GM21717 (cell line): Measurements from ENCODE around the gene METTL17.
"Not testable (repeated sequence)": the region's sequence is repeated elsewhere in the genome, so short reads cannot be mapped to it uniquely, and the experiment has no call there.

ENCODE experiments used
- ATAC-seq: cut with Tn5 transposase; IDR thresholded peaks from one replicate; pipeline ENCODE4 v1.9.1; 2021; ENCODE audit warnings: mild to moderate bottlenecking, moderate library complexity; ENCODE audit not compliant: unreplicated experiment

Gene METTL17

DNA sequence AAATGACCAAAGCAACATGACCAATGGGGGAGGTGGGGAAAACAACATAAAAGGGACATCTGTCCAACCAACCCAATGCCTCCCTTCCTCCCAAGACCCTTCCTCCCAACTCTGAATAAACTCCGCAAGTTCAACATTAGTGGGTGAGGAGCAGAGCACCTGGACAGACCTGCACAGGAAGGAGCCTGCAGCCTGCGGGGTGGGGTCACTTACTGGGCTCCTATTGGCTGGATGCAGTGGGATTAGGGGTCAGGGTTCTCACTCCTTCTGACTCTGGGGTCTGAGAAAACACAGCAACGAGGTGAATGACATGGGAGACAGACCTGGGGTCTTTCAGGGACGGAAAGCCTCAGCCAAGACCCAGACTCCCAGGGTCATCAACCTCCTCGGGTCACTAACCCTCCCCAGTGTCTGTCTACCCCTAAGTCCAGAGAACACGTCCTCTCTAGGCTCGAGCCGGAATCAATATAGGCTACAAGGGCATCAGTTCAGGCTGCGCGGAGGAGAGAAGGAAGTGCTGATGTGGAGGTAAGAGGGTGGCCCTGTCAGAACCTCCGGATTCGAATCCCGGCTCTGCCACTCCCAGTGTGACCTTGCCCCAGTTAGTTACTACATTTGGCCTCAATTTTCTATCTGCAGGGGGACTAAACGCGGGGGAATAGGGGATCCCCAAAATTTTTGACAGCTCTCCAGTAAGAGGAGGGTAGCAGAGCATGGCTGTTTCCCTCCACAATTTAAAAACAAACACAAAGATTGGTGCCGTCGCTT, 34.2 kb downstream of the METTL17 start:
- no peak for ATAC-seq

DNA sequence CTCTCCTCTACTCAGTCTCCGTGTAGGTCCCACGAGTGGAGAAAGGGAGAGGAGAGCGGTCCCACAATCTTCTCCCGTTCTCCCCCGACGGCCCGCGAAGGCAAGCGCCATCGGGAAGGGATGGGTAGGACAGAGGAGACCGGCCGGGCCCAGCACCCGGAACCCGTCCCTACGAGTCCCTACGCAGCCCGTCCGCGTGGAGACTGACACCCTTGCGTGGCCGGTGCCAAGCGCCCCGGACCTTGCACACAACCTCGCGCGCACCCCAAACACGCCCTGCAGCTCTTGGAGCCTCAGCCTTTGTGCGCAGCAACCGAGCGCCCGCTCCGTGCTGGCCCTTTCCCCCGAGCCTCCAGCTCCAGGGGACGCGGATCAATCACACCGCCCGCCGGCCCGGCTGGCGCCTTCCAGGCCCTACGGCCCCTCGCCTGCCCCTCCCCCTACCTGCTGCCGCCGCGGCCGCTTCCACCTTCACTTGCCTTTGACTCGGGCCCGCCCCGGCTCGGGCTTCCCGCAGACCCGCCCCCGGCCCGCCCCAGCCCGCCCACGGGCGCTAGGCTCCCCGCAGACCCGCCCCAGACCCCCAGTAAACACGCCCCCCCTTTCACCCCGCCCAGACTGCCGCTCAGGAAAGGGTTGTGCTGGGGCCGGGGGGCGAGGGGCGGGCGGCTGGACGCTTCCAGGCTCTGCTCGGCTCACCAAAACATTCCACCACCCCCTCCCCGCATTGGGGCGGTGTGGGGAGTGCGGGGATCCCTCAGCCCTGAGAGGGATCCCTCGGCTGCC, 35.0 kb downstream of the METTL17 start, which contains the start of gene NDRG2:
Gene NDRG2, minus strand, starts transcription at position 477 of the 786 bp plus-strand sequence. CDS start 1,746 bp downstream, outside the sequence.
- no peak for ATAC-seq

GRCh38 chr14:21025371-21026273, 35.8 kb downstream of the METTL17 start:
- ATAC-seq, result no peak

DNA sequence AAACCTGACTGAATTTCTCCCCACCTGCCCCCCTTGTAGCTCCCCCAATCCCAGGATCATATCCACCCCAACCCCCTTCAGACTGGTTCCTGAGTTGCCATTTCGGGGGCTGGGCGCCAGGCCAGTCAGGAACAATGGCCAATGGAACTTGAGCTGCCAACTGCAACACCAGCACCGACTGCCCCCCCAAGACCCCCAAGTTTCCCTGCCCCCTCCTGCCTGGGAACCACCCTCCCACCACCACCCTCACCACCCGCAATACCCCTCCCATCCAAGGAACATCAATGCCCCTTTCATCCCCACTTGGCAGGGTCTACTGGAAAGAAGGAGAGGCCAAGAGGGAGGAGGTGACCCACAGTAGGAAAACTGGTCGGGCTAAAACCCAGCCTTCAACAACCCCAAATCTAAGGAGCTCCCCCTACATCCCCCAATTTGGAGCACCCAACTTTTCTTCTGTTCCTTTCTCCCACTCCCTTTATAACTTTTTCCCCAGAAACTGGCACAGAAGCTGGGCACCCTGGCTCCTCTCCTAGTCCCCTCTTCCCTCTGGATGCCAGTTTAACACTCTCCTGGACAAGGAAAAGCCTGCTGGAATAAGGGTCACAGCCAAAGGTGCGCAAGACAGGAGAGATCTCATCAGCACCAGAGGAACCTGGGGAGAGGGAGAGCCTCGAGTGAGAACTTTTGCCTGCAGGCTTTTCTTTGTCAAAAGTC, 36.7 kb downstream of the METTL17 start:
- ATAC-seq, result no peak

- ATAC-seq, result no peak
These were observed 37.2 kb downstream of the METTL17 start for GRCh38 chr14:21026988-21027315.

GRCh38 chr14:21029917-21030316, 40.1 kb downstream of the METTL17 start, which contains the start of gene TPPP2:
TPPP2 (plus strand) TSS chr14:21030217; CDS start chr14:21030582, 365 bp downstream.
- ATAC-seq, result no peak

DNA sequence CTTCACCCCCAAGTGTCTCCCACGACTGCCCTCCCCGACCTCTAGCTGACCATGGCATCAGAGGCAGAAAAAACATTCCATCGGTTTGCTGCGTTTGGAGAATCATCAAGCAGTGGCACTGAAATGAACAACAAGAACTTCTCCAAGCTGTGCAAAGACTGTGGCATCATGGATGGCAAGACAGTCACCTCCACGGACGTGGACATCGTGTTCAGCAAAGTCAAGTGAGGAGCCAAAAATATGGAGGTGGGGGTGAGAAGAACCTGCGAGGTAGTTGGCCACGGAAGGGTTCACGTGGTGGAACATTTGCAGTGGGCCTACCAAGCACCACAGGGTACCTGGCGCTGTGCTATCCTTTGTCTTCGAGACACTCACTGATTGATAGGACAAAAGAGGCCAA, 40.8 kb downstream of the METTL17 start:
- ATAC-seq, result no peak

DNA sequence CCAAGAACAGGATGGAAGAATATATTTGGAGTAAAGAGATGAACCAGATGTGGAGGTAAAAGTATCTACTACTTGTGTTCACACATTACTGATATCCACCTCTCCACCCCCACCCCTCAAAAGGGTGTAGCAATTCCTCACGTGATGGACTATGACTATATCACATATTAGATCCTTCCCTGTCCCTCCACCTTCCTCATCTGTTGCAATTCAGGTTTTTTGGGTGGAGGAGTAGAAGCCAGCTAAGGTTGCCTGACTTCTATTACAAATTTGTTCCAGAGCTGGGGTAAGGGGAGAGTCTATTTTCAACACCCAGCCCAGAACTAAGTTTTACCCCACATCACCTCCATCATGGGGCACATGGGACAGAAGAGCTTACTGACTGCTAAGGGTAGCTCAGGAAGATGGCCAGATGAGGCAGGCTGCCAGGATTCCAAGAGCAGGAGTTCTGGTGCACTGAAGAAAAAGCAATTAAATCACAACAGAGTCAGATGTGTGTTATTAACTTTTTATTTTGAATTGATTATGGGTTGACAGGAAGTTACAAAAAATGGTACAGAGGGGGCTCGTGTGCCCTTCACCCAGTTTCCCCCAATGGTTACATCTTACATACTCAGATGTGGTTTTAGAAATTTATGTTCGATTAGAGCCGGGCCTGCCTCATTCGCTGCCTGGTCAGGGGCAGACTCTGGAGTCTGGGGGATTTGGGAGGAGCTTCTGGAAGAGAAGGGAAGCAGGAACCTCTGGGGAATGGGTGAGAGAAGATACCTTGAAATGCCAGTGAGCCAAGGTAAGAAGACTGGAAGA, 42.7 kb downstream of the METTL17 start:
- no peak for ATAC-seq

DNA sequence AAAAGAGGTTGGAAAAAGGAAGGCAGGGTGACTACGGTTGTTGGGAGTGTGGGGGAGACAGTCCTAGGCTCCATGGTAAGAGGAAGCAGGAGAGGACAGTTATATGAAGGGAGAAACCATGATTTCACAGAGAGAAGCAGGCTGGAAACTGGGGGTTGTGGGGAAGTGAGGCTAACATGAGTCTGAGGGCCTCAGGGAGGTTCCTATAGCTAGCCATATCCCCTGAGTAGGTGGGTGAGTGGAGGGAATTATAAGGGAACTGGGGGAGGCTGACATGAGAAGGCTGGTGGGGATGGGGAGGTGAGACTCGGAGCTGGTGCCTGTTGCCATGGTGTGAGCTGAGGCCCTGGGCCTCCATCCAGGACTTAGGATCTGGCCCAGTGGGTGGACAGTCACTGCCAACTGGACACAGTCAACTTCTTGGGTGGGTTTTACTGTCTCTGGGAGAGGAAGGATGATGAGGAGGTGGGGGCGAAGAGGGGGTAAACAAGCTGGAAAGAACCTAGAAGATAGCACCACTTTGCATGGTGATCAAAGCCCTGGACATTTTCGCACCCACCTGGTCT, 43.4 kb downstream of the METTL17 start:
- no peak for ATAC-seq

GRCh38 chr14:21034707-21035106, 44.9 kb downstream of the METTL17 start, which contains the start of gene RNASE13:
RNASE13 (minus strand) TSS chr14:21034807; CDS start chr14:21034288, 519 bp downstream.
- ATAC-seq, result no peak

GRCh38 chr14:21036751-21037150, 47.0 kb downstream of the METTL17 start:
- ATAC-seq, result no peak

GRCh38 chr14:21037156-21037555, 47.4 kb downstream of the METTL17 start:
- ATAC-seq, result no peak

GRCh38 chr14:21038441-21039422, 49.0 kb downstream of the METTL17 start:
- no peak for ATAC-seq

- ATAC-seq, result no peak
These were observed 50.0 kb downstream of the METTL17 start for GRCh38 chr14:21039585-21040369.

DNA sequence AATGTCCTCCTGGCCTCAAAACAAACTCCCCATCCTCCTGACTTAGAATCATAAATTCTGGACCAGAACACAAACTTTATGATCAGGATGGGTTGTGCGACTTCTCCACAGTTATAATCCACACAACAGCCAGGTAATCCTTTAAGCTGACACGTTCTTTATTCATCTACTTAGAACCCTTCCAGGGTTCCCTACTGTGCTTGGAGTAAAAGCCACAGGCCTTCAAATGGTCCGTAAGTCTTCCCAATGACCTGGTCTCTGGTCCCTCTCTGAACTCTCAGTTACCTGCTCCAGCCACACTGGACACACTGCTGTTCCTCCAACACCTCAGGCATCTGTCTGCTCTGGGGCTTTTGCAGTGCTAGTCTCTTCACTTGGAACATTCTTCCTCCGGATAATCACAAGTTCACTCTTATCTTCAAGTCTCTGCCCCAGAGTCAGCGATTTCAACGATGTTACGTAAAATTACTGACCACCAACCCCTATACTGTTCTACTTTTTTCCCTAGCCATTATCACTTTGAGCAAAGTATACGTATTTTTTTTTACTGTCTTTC, 50.7 kb downstream of the METTL17 start:
- ATAC-seq, result no peak

GRCh38 chr14:21040941-21041340, 51.2 kb downstream of the METTL17 start:
- not testable (repeated sequence) for ATAC-seq
